GM12864 (cell line): ENCODE measurements around the gene HS6ST2.

Source experiments
- DNase-seq: peaks from one replicate; pipeline ENCODE4 v3.0.0-alpha.2; 2011; ENCODE audit warnings: low read depth
- H3K4me3 ChIP-seq: 2 replicates; pipeline ENCODE4 v1.5.1; 2011; ENCODE audit warnings: mild to moderate bottlenecking, low read depth, low read length, control low read depth
- CTCF ChIP-seq: IDR thresholded peaks from 2 replicates; pipeline ENCODE4 v1.5.1; 2011; ENCODE audit warnings: low read depth, mild to moderate bottlenecking, moderate library complexity, low read length, control low read depth, inconsistent platforms; ENCODE audit errors: missing control alignments

Gene HS6ST2

GRCh38 chrX:132875650-132876522 lies 82.5 kb downstream of the HS6ST2 start:
- no peak for TF ChIP-seq CTCF
- H3K4me3 ChIP-seq = no peak overlapping the region

GRCh38 chrX:132862562-132862961 lies 95.9 kb downstream of the HS6ST2 start:
- no peak for DNase-seq
- no peak for TF ChIP-seq CTCF

More at GRCh38 chrX:132875650-132876522, 82.5 kb downstream of the HS6ST2 start:
- no peak for DNase-seq

GRCh38 chrX:132861076-132861475 lies 97.4 kb downstream of the HS6ST2 start:
- H3K4me3 ChIP-seq = no peak overlapping the region
- DNase-seq = no peak
- no peak for TF ChIP-seq CTCF

More at GRCh38 chrX:132862562-132862961, 95.9 kb downstream of the HS6ST2 start:
- H3K4me3 ChIP-seq = no peak overlapping the region

- no peak for TF ChIP-seq CTCF
- no peak for DNase-seq
- no peak overlapping the region for H3K4me3 ChIP-seq
Observed at GRCh38 chrX:132860200-132860599, 98.2 kb downstream of the HS6ST2 start.

GRCh38 chrX:132858018-132858417 lies 100.4 kb downstream of the HS6ST2 start:
- no peak for TF ChIP-seq CTCF
- DNase-seq = no peak
- no peak overlapping the region for H3K4me3 ChIP-seq

- no peak overlapping the region for H3K4me3 ChIP-seq
- DNase-seq = no peak
- TF ChIP-seq CTCF = no peak
Observed at GRCh38 chrX:132855780-132856341, 102.6 kb downstream of the HS6ST2 start.
